ENCODE data around the gene USP15.

The USP15 gene

DNA sequence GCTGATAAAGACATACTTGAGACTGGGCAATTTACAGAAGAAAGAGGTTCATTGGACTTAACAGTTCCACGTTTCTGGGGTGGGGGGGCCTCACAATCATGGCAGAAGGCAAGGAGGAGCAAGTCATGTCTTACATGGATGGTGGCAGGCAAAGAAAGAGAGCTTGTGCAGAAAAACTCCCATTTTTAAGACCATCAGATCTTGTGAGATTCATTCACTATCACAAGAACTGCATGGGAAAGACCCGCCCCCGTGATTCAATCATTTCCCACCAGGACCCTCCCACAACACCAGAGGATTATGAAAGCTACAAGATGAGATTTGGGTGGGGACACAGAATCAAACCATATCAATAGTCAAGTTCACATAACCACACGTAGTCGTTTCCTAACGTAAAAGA, 85.5 kb downstream of the USP15 start:
- no peaks in the 10 kb centered on the region for H3K9me3 ChIP-seq
- peak overlapping the region; percentile 41 for H3K27ac ChIP-seq
- TF ChIP-seq, protein P1, sequence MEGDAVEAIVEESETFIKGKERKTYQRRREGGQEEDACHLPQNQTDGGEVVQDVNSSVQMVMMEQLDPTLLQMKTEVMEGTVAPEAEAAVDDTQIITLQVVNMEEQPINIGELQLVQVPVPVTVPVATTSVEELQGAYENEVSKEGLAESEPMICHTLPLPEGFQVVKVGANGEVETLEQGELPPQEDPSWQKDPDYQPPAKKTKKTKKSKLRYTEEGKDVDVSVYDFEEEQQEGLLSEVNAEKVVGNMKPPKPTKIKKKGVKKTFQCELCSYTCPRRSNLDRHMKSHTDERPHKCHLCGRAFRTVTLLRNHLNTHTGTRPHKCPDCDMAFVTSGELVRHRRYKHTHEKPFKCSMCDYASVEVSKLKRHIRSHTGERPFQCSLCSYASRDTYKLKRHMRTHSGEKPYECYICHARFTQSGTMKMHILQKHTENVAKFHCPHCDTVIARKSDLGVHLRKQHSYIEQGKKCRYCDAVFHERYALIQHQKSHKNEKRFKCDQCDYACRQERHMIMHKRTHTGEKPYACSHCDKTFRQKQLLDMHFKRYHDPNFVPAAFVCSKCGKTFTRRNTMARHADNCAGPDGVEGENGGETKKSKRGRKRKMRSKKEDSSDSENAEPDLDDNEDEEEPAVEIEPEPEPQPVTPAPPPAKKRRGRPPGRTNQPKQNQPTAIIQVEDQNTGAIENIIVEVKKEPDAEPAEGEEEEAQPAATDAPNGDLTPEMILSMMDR (IDR thresholded peaks at IDR 0.05): no peak
- H3K4me3 ChIP-seq (ENCODE audit: low read depth in 1 of 2, low read length in 1 of 2): no peak overlapping the region
- H3K27me3 ChIP-seq: no peaks in the 10 kb centered on the region
- H3K36me3 ChIP-seq: peaks cover 46% of the 10 kb centered on the region
- H3K4me1 ChIP-seq (ENCODE audit: control insufficient read depth in 1 of 2, insufficient read depth in 1 of 2, low read depth in 1 of 2, low read length in 1 of 2): no peaks in the 10 kb centered on the region

DNA sequence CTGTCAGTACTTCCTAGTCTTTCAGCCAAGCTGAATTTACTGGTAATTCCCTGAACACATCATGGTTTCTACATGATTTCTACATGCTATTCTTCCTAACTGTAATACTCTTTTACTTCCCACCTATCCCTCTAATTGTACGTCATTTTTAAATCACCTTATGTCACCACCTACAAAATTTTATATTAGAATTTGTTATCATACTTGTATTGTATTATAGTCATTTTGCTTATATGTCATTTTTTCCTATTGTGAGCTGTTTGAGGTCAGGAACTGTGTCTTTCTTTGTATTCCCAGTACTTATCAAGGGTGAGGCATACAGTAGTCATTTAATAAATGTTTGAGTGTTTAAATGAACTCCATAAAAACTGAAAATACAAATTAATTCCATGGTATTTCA, 86.6 kb downstream of the USP15 start:
- TF ChIP-seq, protein P1 (IDR thresholded peaks at IDR 0.05): no peak
- H3K27me3 ChIP-seq: no peaks in the 10 kb centered on the region
- H3K9me3 ChIP-seq: no peaks in the 10 kb centered on the region
- H3K27ac ChIP-seq: no peak overlapping the region
- H3K36me3 ChIP-seq: peaks cover 55% of the 10 kb centered on the region
- H3K4me3 ChIP-seq (ENCODE audit: low read depth in 1 of 2, low read length in 1 of 2): no peak overlapping the region
- no peaks in the 10 kb centered on the region for H3K4me1 ChIP-seq (ENCODE audit: control insufficient read depth in 1 of 2, insufficient read depth in 1 of 2, low read depth in 1 of 2, low read length in 1 of 2)

DNA sequence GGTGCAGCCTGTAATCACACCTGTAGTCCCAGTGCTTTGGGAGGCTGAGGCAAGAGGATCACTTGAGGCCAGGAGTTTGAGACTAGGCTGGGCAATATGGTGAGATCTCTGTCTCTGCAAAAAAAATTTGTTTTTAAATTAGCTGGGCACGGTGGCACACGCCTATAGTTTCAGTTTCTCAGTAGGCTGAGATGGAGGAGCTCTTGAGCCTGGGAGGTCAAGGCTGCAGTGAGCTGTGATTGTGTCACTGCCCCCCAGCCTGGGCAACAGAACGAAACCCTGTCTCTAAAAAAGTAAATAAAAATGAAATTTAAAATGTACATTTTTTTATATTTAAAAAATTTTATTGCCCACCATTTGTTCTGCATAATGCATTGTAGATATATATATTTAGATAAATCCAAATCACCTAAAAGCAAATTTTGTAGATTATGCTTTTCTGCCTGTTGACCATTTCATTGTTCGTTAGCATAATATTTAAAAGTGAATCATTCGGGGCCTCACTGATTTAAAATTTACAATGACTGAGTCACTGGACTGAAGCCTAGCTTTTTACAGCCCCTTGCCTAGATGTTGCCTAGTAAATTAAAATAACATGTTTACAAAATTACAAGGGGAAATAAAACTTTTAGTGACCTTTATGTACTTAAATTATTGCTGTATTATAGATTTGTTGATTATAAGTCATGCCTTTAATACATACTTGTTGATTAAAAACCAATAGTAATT, 87.9 kb downstream of the USP15 start:
- Histone ChIP-seq H3K4me3 (ENCODE audit: low read depth in 1 of 2, low read length in 1 of 2) (no peak overlapping the region), H3K27ac (no peak overlapping the region)

DNA sequence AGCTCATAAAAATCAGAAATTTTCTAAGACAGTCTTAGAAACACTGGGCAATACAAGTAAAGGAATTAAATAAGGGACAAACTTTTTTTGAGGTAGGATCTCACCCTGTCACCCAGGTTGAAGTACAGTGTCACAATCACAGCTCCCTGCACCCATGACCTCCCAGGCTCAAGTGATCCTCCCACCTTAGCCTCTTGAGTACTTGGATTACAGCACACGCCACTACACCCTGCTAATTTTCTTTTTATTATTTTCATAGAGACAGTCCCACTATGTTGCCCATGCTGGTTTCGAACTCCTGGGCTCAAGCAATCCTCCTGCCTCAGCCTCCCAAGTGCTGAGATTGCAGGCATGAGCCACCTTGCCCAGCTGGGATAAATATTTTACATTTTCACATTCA, 90.3 kb downstream of the USP15 start:
- H3K36me3 ChIP-seq: peaks cover 38% of the 10 kb centered on the region
- H3K27ac ChIP-seq: no peak overlapping the region
- no peak overlapping the region for H3K4me3 ChIP-seq (ENCODE audit: low read depth in 1 of 2, low read length in 1 of 2)
- H3K27me3 ChIP-seq: no peaks in the 10 kb centered on the region
- H3K4me1 ChIP-seq (ENCODE audit: control insufficient read depth in 1 of 2, insufficient read depth in 1 of 2, low read depth in 1 of 2, low read length in 1 of 2): no peaks in the 10 kb centered on the region
- no peaks in the 10 kb centered on the region for H3K9me3 ChIP-seq
- TF ChIP-seq, protein P1 (IDR thresholded peaks at IDR 0.05): no peak

More for the DNA sequence above, 87.9 kb downstream of the USP15 start:
- TF ChIP-seq, protein P1 (IDR thresholded peaks at IDR 0.05): no peak
- Histone ChIP-seq H3K4me1 (ENCODE audit: control insufficient read depth in 1 of 2, insufficient read depth in 1 of 2, low read depth in 1 of 2, low read length in 1 of 2) (no peaks in the 10 kb centered on the region), H3K27me3 (no peaks in the 10 kb centered on the region), H3K9me3 (no peaks in the 10 kb centered on the region), H3K36me3 (peaks cover 47% of the 10 kb centered on the region)

DNA sequence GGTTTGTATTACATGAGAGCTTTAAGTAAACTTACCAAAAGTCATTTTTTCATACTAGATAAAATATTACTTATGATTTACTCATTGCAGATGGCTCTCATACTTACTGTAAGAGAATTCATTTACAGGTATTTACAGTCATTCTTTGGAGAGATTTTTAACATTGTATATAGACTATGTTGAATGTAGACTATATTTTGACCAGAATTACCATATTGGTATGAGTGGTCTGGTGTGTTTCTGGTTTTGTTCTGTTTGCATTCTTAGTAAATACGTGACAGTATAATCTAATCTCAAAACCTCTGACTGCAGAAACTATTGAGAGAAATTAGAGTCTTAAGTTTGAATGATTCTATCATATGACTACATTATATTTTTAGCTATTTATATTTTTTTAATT, 91.1 kb downstream of the USP15 start:
- Histone ChIP-seq H3K27ac (no peak overlapping the region), H3K27me3 (no peaks in the 10 kb centered on the region), H3K9me3 (no peaks in the 10 kb centered on the region), H3K4me3 (ENCODE audit: low read depth in 1 of 2, low read length in 1 of 2) (no peak overlapping the region), H3K36me3 (peaks cover 46% of the 10 kb centered on the region), H3K4me1 (ENCODE audit: control insufficient read depth in 1 of 2, insufficient read depth in 1 of 2, low read depth in 1 of 2, low read length in 1 of 2) (no peaks in the 10 kb centered on the region)
- TF ChIP-seq, protein P1 (IDR thresholded peaks at IDR 0.05): no peak
